Activated CD4-positive, CD25-positive, alpha-beta regulatory T cell treated with anti-CD3 and anti-CD28 coated beads, Interleukin-2, amount 50 U/mL, for 24 hours (primary cell): ENCODE results near the gene TLR6.
A peak's percentile ranks its signal among the peaks of the same experiment; 100 is the strongest.
"Not testable (repeated sequence)": the region's sequence is repeated elsewhere in the genome, so short reads cannot be mapped to it uniquely, and the experiment has no call there.

Experiments
- ATAC-seq, 2 donors: fragments of 150-1000 bp; cut with Tn5 transposase; one replicate each; pipeline ENCODE4 v1.10.0; 2021; ENCODE audit warnings: mild to moderate bottlenecking in 1 of 2, moderate library complexity in 1 of 2

Gene TLR6

GRCh38 chr4:38821739-38822138 is 34.9 kb downstream of the TLR6 start:
- ATAC-seq: no peak

- no peak for ATAC-seq
Measured at GRCh38 chr4:38820329-38821061, 36.1 kb downstream of the TLR6 start.

- ATAC-seq: peak in 1 of 2 donors; percentile 58
Measured at GRCh38 chr4:38819569-38819968, 37.0 kb downstream of the TLR6 start.

GRCh38 chr4:38818441-38818976 is 38.1 kb downstream of the TLR6 start:
- ATAC-seq: peak in 1 of 2 donors; percentile 28

GRCh38 chr4:38815885-38816782 is 40.5 kb downstream of the TLR6 start:
- ATAC-seq: peak in 1 of 2 donors; percentile 30

GRCh38 chr4:38814386-38814785 is 42.2 kb downstream of the TLR6 start:
- no peak for ATAC-seq

- no peak for ATAC-seq
Measured at GRCh38 chr4:38811297-38811696, 45.3 kb downstream of the TLR6 start.

- not testable (repeated sequence) for ATAC-seq
Measured at GRCh38 chr4:38807462-38807861, 49.2 kb downstream of the TLR6 start.

GRCh38 chr4:38806251-38806650 is 50.4 kb downstream of the TLR6 start:
- not testable (repeated sequence) for ATAC-seq

- peak in 1 of 2 donors; percentile 12 for ATAC-seq
Measured at GRCh38 chr4:38805530-38806145, 51.0 kb downstream of the TLR6 start.

- peak; percentile 77 to 83 for ATAC-seq
Measured at GRCh38 chr4:38804654-38805295, 51.8 kb downstream of the TLR6 start, which contains the start of gene TLR1. Gene TLR1 (minus strand): TSS chr4:38804791. CDS start chr4:38798831, 5,960 bp downstream.

GRCh38 chr4:38803833-38804653 is 52.6 kb downstream of the TLR6 start:
- peak; percentile 78 to 85 for ATAC-seq

GRCh38 chr4:38802561-38803355 is 53.9 kb downstream of the TLR6 start:
- no peak for ATAC-seq

GRCh38 chr4:38800961-38801450 is 55.6 kb downstream of the TLR6 start:
- no peak for ATAC-seq

- ATAC-seq: no peak
Measured at GRCh38 chr4:38800366-38800765, 56.3 kb downstream of the TLR6 start.

GRCh38 chr4:38795087-38795486 is 61.5 kb downstream of the TLR6 start:
- no peak for ATAC-seq

- ATAC-seq: no peak
Measured at GRCh38 chr4:38794051-38794450, 62.6 kb downstream of the TLR6 start.

GRCh38 chr4:38791010-38791409 is 65.6 kb downstream of the TLR6 start:
- ATAC-seq: no peak

GRCh38 chr4:38788317-38788716 is 68.3 kb downstream of the TLR6 start:
- ATAC-seq: no peak

- ATAC-seq: no peak
Measured at GRCh38 chr4:38787693-38788092, 68.9 kb downstream of the TLR6 start.
